Thoracic aorta (tissue), 2 donors: ENCODE results near the gene MLANA. TPM values are rescaled to one million over a fixed set of nuclear protein-coding genes. Genes with fewer than 3 reads are reported as not detected.

Experiments used
- ATAC-seq: fragments of 150-250 bp; one replicate; pipeline ENCODE4 v1.8.0; 2017; ENCODE audit warnings: low read depth; ENCODE audit not compliant: insufficient number of reproducible peaks, low FRiP score
- DNase-seq: peaks from one replicate; pipeline ENCODE4 v3.0.0-alpha.2; 2020; ENCODE audit warnings: low spot score
- H3K27ac ChIP-seq, 2 donors: fragments of 200-600 bp; sonication (generic); 1 replicate in 1 of 2; 2 replicates in 1 of 2; pipeline ENCODE4 v1.5.1; 2016; ENCODE audit warnings: mild to moderate bottlenecking in 2 of 2, moderate library complexity in 2 of 2
- H3K27me3 ChIP-seq: fragments of 200-600 bp; sonication (generic); replicated peaks from 2 replicates; pipeline ENCODE4 v1.6.0; 2016; ENCODE audit warnings: mild to moderate bottlenecking; ENCODE audit not compliant: insufficient read depth
- H3K36me3 ChIP-seq: fragments of 200-600 bp; sonication (generic); one replicate; pipeline ENCODE4 v1.5.1; 2016
- H3K4me1 ChIP-seq, 2 donors: fragments of 200-600 bp; sonication (generic); 1 replicate in 1 of 2; 2 replicates in 1 of 2; pipeline versions ENCODE4 v1.5.1 to v1.6.0; 2016; ENCODE audit warnings: low read depth in 2 of 2, mild to moderate bottlenecking in 1 of 2; ENCODE audit not compliant: control insufficient read depth in 1 of 2
- H3K4me3 ChIP-seq: fragments of 200-600 bp; sonication (generic); 2 replicates; pipeline ENCODE4 v1.5.1; 2016; ENCODE audit warnings: mild to moderate bottlenecking
- H3K9me3 ChIP-seq: fragments of 200-600 bp; sonication (generic); 2 replicates; pipeline ENCODE4 v1.5.1; 2016
- CTCF ChIP-seq: fragments of 200-600 bp; sonication (generic); IDR thresholded peaks from one replicate; pipeline ENCODE4 v1.5.1; 2019; ENCODE audit warnings: antibody characterized with exemption
- total RNA-seq, 2 donors: library from RNA; depleted of rRNA; stranded (reverse); fragments of >200 nt; gene quantifications; one replicate each; pipeline versions ENCODE4 v1.1.0 to v1.2.3, GENCODE V29; 2016

Gene MLANA
- total RNA-seq, 2 donors from 2014 or later = not detected

GRCh38 chr9:5872511-5872910 lies 18.2 kb upstream of the MLANA start:
- H3K27ac ChIP-seq = no peak overlapping the region
- H3K27me3 ChIP-seq = no peaks in the 10 kb centered on the region
- no peaks in the 10 kb centered on the region for H3K9me3 ChIP-seq
- no peak for TF ChIP-seq CTCF
- H3K36me3 ChIP-seq = no peaks in the 10 kb centered on the region
- no peak for ATAC-seq
- DNase-seq = no peak
- no peaks in the 10 kb centered on the region for H3K4me1 ChIP-seq
- H3K4me3 ChIP-seq = no peak overlapping the region

GRCh38 chr9:5873439-5873838 lies 17.2 kb upstream of the MLANA start:
- DNase-seq (no peak), ATAC-seq (no peak)
- Histone ChIP-seq H3K27ac (no peak overlapping the region), H3K4me3 (no peak overlapping the region), H3K4me1 (no peaks in the 10 kb centered on the region), H3K36me3 (no peaks in the 10 kb centered on the region), H3K27me3 (no peaks in the 10 kb centered on the region), H3K9me3 (no peaks in the 10 kb centered on the region)
- TF ChIP-seq CTCF = no peak

- no peaks in the 10 kb centered on the region for H3K36me3 ChIP-seq
- no peaks in the 10 kb centered on the region for H3K9me3 ChIP-seq
- H3K4me1 ChIP-seq = no peaks in the 10 kb centered on the region
- H3K4me3 ChIP-seq = no peak overlapping the region
- no peaks in the 10 kb centered on the region for H3K27me3 ChIP-seq
- no peak for ATAC-seq
- no peak overlapping the region for H3K27ac ChIP-seq
- DNase-seq = no peak
- no peak for TF ChIP-seq CTCF
Measured at GRCh38 chr9:5874048-5874447, 16.6 kb upstream of the MLANA start.

- Histone ChIP-seq H3K27ac (no peak overlapping the region), H3K27me3 (no peaks in the 10 kb centered on the region), H3K4me3 (no peak overlapping the region), H3K4me1 (no peaks in the 10 kb centered on the region), H3K9me3 (no peaks in the 10 kb centered on the region), H3K36me3 (no peaks in the 10 kb centered on the region)
- TF ChIP-seq CTCF = no peak
- DNase-seq (no peak), ATAC-seq (no peak)
Measured at GRCh38 chr9:5876026-5876425, 14.7 kb upstream of the MLANA start.

GRCh38 chr9:5876711-5877110 lies 14.0 kb upstream of the MLANA start:
- no peak overlapping the region for H3K4me3 ChIP-seq
- H3K4me1 ChIP-seq = no peaks in the 10 kb centered on the region
- ATAC-seq (no peak), DNase-seq (no peak)
- no peaks in the 10 kb centered on the region for H3K9me3 ChIP-seq
- no peaks in the 10 kb centered on the region for H3K36me3 ChIP-seq
- no peaks in the 10 kb centered on the region for H3K27me3 ChIP-seq
- H3K27ac ChIP-seq = no peak overlapping the region
- TF ChIP-seq CTCF = no peak
